Smooth muscle cell (in vitro differentiated cells): ENCODE measurements around the gene TTC38. TPM values are rescaled to one million over a fixed set of nuclear protein-coding genes. Genes with fewer than 3 reads are reported as not detected.

Experiments
- DNase-seq: peaks from one replicate; lab custom pipeline; 2025; ENCODE audit not compliant: unreplicated experiment; lab: John Stamatoyannopoulos, UW
- H2AFZ ChIP-seq: fragments of 200-600 bp; sonication (generic); 2 replicates; pipeline ENCODE4 v1.6.0; 2016; ENCODE audit warnings: antibody characterized with exemption, low read depth, mild to moderate bottlenecking
- H3F3A ChIP-seq: fragments of 200-600 bp; sonication (generic); 2 replicates; pipeline ENCODE4 v1.6.0; 2017; ENCODE audit warnings: antibody characterized with exemption, low read depth
- H3K27ac ChIP-seq: fragments of 200-600 bp; sonication (generic); 2 replicates; pipeline ENCODE4 v1.5.1; 2016; ENCODE audit warnings: low read depth, mild to moderate bottlenecking
- H3K27me3 ChIP-seq: fragments of 200-600 bp; sonication (generic); 2 replicates; pipeline ENCODE4 v1.6.1; 2016; ENCODE audit warnings: low read depth, mild to moderate bottlenecking
- H3K36me3 ChIP-seq: fragments of 200-600 bp; sonication (generic); 2 replicates; pipeline ENCODE4 v1.5.1; 2016; ENCODE audit warnings: low read depth
- H3K4me1 ChIP-seq: fragments of 200-600 bp; sonication (generic); 2 replicates; pipeline ENCODE4 v1.5.1; 2016; ENCODE audit warnings: low read depth
- H3K4me2 ChIP-seq: fragments of 200-600 bp; sonication (generic); 2 replicates; pipeline ENCODE4 v1.6.0; 2016; ENCODE audit warnings: mild to moderate bottlenecking
- H3K4me3 ChIP-seq: fragments of 200-600 bp; sonication (generic); 2 replicates; pipeline ENCODE4 v1.5.1; 2016; ENCODE audit warnings: mild to moderate bottlenecking
- H3K79me2 ChIP-seq: fragments of 200-600 bp; sonication (generic); 2 replicates; pipeline ENCODE4 v1.6.0; 2016; ENCODE audit warnings: low read depth, mild to moderate bottlenecking
- H3K9ac ChIP-seq: fragments of 200-600 bp; sonication (generic); 2 replicates; pipeline ENCODE4 v1.6.0; 2016; ENCODE audit warnings: low read depth
- H3K9me3 ChIP-seq: fragments of 200-600 bp; sonication (generic); replicated peaks from 2 replicates; pipeline ENCODE4 v1.5.1; 2016; ENCODE audit warnings: low read depth
- H4K20me1 ChIP-seq: fragments of 200-600 bp; sonication (generic); 2 replicates; pipeline ENCODE4 v1.6.0; 2016; ENCODE audit warnings: low read depth
- WGBS: methylation state at CpG from one replicate; pipeline ENCODE4 v1.1.7; 2016; ENCODE audit warnings: low lambda C conversion rate; 5-methylcytosine and 5-hydroxymethylcytosine counted together
- polyA plus RNA-seq: library from polyadenylated mRNA; unstranded; fragments of >200 nt; fragmentation: Nextera tagmentation; extraction: Ambion mirVana; gene quantifications from 2 replicates; pipeline ENCODE4 v1.2.1, GENCODE V29; 2016
- total RNA-seq: library from RNA; depleted of rRNA; stranded (reverse); fragments of >200 nt; gene quantifications from 2 replicates; pipeline ENCODE4 v1.2.3, GENCODE V29; 2014
- TF ChIP-seq, protein P1 (sequence below): fragments of 200-600 bp; sonication (generic); IDR thresholded peaks from 2 replicates; pipeline ENCODE4 v1.5.1; 2017; ENCODE audit warnings: borderline replicate concordance, mild to moderate bottlenecking, antibody characterized with exemption; ENCODE audit not compliant: insufficient read depth, poor library complexity, severe bottlenecking

TTC38 gene
- total and polyA plus RNA-seq, 2 experiments from 2014 or later: 19.6 to 24.4 TPM

- no peaks in the 10 kb centered on the region for H3K9me3 ChIP-seq
- no peaks in the 10 kb centered on the region for H3K36me3 ChIP-seq
- H3K27me3 ChIP-seq: no peaks in the 10 kb centered on the region
- H2AFZ ChIP-seq: no peak overlapping the region
- H3K4me3 ChIP-seq: no peak overlapping the region
- H3K9ac ChIP-seq: no peak overlapping the region
- WGBS: 97% methylated on average over 8 of the region's 8 CpGs
- no peaks in the 10 kb centered on the region for H3F3A ChIP-seq
- no peaks in the 10 kb centered on the region for H3K79me2 ChIP-seq
- H4K20me1 ChIP-seq: no peaks in the 10 kb centered on the region
- no peak overlapping the region for H3K27ac ChIP-seq
- peaks cover under 1% of the 10 kb centered on the region for H3K4me1 ChIP-seq
- no peak for DNase-seq
- no peak overlapping the region for H3K4me2 ChIP-seq
- TF ChIP-seq, protein P1, sequence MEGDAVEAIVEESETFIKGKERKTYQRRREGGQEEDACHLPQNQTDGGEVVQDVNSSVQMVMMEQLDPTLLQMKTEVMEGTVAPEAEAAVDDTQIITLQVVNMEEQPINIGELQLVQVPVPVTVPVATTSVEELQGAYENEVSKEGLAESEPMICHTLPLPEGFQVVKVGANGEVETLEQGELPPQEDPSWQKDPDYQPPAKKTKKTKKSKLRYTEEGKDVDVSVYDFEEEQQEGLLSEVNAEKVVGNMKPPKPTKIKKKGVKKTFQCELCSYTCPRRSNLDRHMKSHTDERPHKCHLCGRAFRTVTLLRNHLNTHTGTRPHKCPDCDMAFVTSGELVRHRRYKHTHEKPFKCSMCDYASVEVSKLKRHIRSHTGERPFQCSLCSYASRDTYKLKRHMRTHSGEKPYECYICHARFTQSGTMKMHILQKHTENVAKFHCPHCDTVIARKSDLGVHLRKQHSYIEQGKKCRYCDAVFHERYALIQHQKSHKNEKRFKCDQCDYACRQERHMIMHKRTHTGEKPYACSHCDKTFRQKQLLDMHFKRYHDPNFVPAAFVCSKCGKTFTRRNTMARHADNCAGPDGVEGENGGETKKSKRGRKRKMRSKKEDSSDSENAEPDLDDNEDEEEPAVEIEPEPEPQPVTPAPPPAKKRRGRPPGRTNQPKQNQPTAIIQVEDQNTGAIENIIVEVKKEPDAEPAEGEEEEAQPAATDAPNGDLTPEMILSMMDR: no peak
These were observed 61.8 kb downstream of the TTC38 start for GRCh38 chr22:46329616-46330015.

GRCh38 chr22:46330426-46330825 is 62.6 kb downstream of the TTC38 start:
- no peak overlapping the region for H2AFZ ChIP-seq
- no peak overlapping the region for H3K27ac ChIP-seq
- H3K4me3 ChIP-seq: no peak overlapping the region
- H3K9ac ChIP-seq: no peak overlapping the region
- no peaks in the 10 kb centered on the region for H4K20me1 ChIP-seq
- H3K4me2 ChIP-seq: no peak overlapping the region
- no peaks in the 10 kb centered on the region for H3K36me3 ChIP-seq
- 98% methylated on average over 4 of the region's 4 CpGs for WGBS
- DNase-seq: no peak
- TF ChIP-seq, protein P1: no peak
- no peaks in the 10 kb centered on the region for H3K9me3 ChIP-seq
- no peaks in the 10 kb centered on the region for H3K27me3 ChIP-seq
- H3K4me1 ChIP-seq: peaks cover 7% of the 10 kb centered on the region
- H3K79me2 ChIP-seq: no peaks in the 10 kb centered on the region
- H3F3A ChIP-seq: peaks cover 8% of the 10 kb centered on the region

DNA sequence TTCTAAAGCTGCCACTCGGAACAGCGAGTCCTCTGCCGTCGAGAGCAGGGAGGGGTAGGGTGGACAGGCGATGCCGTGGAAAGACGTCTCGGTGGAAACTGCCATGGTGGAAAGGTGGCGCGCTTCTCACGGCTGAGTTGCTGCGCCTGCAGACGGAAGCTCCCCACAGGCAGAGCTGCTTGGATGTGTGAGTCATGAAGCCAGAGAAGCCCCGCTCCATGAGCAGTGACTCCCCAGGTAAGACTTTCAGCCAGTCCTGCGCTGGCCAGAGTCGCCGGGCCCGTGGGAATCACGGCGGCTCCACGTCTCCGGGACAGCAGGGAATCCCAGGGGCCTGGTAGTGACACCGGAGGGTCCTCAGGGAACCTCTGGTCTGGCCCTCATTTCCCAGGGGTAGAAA is 63.7 kb downstream of the TTC38 start:
- Histone ChIP-seq H2AFZ (no peak overlapping the region), H3K79me2 (peaks cover 9% of the 10 kb centered on the region), H3K9me3 (no peaks in the 10 kb centered on the region), H3K36me3 (no peaks in the 10 kb centered on the region), H3K4me3 (no peak overlapping the region), H3K27me3 (no peaks in the 10 kb centered on the region), H3K27ac (no peak overlapping the region), H4K20me1 (peaks cover under 1% of the 10 kb centered on the region), H3K9ac (no peak overlapping the region), H3F3A (peaks cover 8% of the 10 kb centered on the region), H3K4me2 (no peak overlapping the region), H3K4me1 (peaks cover 7% of the 10 kb centered on the region)
- 96% methylated on average over 23 of the region's 23 CpGs for WGBS
- TF ChIP-seq, protein P1: no peak
- no peak for DNase-seq
